NCI-H748 treated with DMSO at 0.1 percent for 48 hours (cell line): ENCODE results near the gene AIG1.
"Not testable (repeated sequence)": the region's sequence is repeated elsewhere in the genome, so short reads cannot be mapped to it uniquely, and the experiment has no call there.

Experiments
- DNase-seq: peaks from one replicate; lab custom pipeline; 2025; lab: John Stamatoyannopoulos, UW

AIG1 gene

GRCh38 chr6:143166247-143166695 lies 105.6 kb downstream of the AIG1 start:
- DNase-seq = no peak

DNA sequence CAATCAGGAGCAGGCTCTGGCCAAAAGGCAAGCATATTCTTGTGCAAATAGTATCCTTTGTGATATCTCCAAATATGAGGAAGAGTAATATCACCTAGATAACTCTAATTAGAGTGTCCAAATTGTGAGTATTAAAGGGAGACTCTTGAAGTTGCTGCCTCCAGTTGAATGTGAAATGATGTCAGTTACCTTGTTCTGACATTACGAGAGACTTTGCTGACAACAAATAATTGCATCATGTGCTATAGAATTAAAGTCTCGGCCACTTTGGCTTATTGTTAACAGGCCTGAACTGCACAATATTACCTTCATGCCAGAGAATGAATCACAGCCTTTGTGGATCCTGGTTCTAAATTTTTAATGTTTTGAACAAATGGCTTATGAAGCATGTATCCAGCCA lies 106.5 kb downstream of the AIG1 start:
- DNase-seq = no peak

DNA sequence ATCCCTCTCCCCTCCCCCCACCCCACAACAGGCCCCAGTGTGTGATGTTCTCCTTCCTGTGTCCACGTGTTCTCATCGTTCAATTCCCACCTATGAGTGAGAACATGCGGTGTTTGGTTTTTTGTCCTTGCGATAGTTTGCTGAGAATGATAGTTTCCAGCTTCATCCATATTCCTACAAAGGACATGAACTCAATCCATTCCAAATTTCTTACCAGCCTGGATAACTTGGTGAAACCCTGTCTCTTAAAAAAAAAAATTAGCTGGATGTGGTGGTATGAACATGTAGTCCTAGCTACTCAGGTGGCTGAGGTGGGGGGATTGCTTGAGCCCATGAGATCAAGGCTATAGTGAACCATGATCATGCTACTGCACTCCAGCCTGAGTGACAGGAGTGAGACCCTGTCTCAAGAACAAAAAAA lies 107.7 kb downstream of the AIG1 start:
- DNase-seq = not testable (repeated sequence)

DNA sequence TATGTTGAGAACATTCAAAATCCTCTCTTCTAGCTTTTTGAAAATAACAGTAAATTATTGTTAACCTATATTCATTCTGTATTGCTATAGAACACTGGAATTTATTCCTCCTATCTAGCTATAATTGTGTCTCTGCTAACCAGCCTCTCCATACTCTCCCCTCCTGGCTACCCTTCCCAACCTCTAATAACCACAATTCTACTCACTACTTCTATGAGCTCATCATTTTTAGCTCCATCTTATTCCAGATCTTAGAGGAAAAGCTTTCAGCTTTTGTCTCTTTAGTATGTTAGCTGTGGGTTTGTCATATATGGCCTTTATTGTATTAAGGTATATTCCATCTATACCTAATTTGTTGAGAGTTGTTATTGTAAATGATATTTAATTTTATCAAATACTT lies 108.8 kb downstream of the AIG1 start:
- no peak for DNase-seq

GRCh38 chr6:143174516-143174915 lies 113.8 kb downstream of the AIG1 start:
- no peak for DNase-seq

- DNase-seq = no peak
Measured at GRCh38 chr6:143174951-143175350, 114.3 kb downstream of the AIG1 start.

DNA sequence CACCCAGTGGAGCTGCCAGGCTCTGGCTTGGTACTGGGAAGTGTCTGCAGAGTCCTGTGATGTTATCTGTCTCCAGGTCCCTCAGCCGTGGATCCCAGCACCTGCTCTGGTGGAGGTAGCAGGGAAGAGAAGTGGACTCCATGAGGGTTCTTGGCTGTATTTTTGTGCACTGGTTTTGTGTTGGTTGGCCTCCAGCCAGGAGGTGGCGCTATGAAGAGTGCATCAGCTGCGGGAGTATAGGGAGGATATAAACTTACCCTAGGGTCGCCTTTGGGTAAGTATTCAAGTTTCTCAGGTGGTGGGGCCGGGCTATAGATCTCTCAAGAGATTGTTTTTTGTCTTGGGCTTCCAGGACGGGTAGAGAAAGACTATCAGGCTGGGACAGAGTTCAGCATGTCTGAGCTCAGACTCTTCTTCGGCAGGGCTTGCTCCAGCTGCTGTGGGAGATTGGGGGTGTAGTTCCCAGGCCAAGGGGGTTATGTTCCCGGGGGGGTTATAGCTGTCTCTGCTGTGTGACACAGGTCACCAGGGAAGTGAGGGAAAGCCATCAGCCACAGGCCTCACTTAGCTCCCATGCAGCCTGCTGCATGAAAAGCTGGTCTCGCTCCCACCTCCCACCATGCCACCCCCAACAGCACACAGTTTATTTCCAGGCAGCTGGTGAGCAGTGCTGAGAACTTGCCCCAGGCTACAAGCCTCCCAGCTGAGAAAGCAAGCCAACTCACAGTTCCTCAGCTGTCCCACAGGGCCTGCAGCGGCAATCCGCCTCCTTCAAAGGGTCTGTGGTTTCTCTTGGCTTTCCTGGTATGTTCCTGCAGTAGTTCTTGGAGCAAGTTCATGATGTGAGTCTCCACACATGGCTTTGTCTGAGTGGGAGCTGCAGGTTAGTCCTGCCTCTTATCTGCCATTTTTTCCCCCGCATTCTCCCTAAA lies 115.7 kb downstream of the AIG1 start:
- DNase-seq = no peak

GRCh38 chr6:143177706-143178105 lies 117.0 kb downstream of the AIG1 start:
- DNase-seq = no peak

GRCh38 chr6:143179096-143179495 lies 118.4 kb downstream of the AIG1 start:
- no peak for DNase-seq

GRCh38 chr6:143179901-143180612 lies 119.4 kb downstream of the AIG1 start:
- DNase-seq = no peak

DNA sequence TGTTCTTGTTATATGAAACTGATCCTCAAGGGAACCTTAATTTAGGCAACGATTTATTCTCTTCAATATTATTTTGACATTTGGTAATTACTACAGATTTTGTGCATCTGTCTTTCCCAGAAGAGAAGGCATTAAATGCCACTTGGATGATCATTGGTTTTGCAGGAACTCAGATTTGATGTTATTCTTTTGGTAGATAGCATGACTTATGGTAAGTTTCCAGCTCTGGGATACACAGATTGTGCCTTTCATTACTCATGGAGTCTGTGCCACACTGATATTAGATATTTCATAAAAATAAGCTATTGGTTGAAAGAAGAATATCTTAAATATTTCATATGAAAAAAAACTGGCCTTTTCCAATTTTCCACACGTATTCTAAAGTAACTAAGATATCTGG lies 120.1 kb downstream of the AIG1 start:
- no peak for DNase-seq

DNA sequence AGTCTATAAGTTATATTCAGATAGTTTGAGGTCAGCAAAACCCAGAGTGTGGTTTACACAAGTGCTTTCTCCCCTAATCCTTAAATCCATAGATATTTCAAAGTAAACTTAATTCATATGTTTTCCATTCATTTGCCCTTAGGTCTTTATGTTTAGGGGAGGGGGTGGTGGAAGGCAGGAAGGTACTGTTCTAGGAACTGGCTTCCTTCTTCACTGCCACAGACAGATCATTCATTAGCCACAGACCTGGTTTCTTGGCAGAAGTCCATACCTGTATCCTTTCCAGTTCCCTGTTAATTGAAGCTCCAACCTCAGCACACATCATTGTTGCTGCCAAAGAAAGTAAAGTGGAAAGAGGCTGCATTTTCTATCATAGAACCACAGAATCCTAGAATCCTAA lies 123.0 kb downstream of the AIG1 start:
- no peak for DNase-seq

- DNase-seq = no peak
Measured at GRCh38 chr6:143185288-143185687, 124.6 kb downstream of the AIG1 start.

- no peak for DNase-seq
Measured at GRCh38 chr6:143187238-143187923, 126.7 kb downstream of the AIG1 start.

DNA sequence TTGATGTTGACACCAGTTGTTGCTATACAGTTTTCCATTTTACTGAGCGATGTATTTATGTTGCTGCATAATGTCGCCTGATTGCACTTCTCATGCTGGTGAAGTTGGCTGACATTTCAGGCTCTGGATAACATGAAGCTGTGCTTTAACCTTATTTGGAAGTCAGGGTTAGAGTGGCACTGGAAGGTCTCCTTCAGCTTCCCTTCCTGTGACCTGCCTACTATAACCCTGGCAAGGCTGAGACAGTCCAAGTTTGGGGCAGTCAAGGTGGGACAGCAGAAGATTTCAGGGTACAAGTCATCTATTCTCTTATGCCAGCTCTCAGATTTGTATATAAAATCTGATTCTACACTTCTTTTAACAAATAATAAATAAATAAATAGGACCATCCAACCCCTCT lies 127.6 kb downstream of the AIG1 start:
- no peak for DNase-seq

- no peak for DNase-seq
Measured at GRCh38 chr6:143191361-143191760, 130.7 kb downstream of the AIG1 start.

- no peak for DNase-seq
Measured at GRCh38 chr6:143192766-143193165, 132.1 kb downstream of the AIG1 start.

- no peak for DNase-seq
Measured at GRCh38 chr6:143193571-143194094, 132.9 kb downstream of the AIG1 start.

DNA sequence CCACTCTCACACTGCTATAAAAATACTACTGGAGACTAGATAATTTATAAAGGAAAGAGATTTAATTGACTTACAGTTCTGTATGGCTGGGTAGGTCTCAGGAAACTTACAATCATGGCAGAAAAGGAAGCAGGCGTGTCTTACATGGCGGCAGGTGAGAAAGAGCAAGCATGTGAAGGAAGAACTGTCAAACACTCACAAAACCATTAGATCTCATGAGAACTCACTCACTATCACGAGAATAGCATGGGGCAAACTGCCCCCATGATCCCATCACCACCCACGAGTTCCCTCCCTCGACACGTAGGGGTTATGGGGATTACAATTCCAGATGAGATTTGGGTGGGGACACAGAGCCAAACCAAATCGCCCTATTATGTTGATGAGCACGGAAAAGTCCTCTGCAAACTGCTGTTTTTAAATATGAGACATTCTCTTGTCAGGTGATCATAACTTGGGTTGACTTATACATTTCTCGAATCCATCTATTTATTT lies 133.5 kb downstream of the AIG1 start:
- DNase-seq = no peak

- no peak for DNase-seq
Measured at GRCh38 chr6:143195349-143195845, 134.7 kb downstream of the AIG1 start.

DNA sequence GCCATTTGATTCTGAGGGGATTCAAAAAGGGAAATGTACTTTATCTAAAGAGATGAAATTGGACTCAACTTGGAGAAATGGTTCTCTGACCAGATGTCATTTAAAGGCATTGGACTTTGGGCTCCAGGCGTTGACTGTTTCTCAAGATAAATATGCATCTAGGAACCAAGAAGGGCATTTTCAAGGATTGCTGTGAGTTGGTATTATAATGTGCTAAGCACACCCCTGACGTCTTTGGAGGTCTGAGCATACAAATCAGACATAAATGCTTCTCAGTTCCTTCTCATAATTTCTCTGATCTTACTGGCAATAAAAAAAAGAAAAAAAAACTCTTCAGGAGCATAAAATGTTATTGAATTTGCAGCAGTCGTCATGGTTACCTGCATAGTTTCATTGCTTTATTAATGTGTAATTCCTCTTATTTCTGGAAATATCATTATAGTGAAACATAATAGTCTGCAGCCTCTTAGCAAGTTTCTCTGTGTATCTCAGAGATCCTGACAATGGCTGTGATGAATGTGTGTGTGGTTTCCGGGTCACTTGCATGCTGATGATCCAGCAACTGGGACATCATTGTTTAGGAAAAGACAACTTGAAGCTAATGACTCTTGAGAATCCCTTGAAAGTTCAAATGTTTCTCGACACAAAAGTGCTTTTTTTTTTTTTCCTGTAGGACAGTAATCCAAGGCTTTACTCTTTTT lies 136.0 kb downstream of the AIG1 start:
- no peak for DNase-seq
